Right ventricle myocardium superior (tissue), 1 donor: ENCODE measurements around the gene TFRC. TPM values are rescaled to one million over a fixed set of nuclear protein-coding genes. Genes with fewer than 3 reads are reported as not detected.
"Not testable (repeated sequence)": the region's sequence is repeated elsewhere in the genome, so short reads cannot be mapped to it uniquely, and the experiment has no call there.

Experiments used
- ATAC-seq: fragments of 200-7000 bp; cut with Tn5 transposase; one replicate; pipeline ENCODE4 v1.9.1; 2020; ENCODE audit warnings: mild to moderate bottlenecking; ENCODE audit not compliant: poor library complexity
- DNase-seq: peaks from one replicate; pipeline ENCODE4 v3.0.0-alpha.2; 2020
- intact Hi-C: fragments of 100-400 bp; cut with DNase I; formaldehyde crosslinking; loops from one replicate; pipeline ENCODE4 v1.11.2; 2022
- long read RNA-seq: library from polyadenylated mRNA; unstranded; transcript quantifications from one replicate; pipeline ENCODE4 v2.0.0, GENCODE V29; 2021
- total RNA-seq: library from RNA; stranded (reverse); fragmentation: NEBNext Ultra II Directional; extraction: Animal tissue kit (Norgen Biotek cat#: 25700); gene quantifications from one replicate; pipeline ENCODE4 v1.2.1, GENCODE V29; 2021
- donor health status: DM: no; HTN: yes; CAD: no; lungs with severe emphysema.

TFRC gene
- 56.4 TPM for total RNA-seq
- long read RNA-seq, full-length matches to known transcripts, result 31 of 38 reads
- long read RNA-seq, partial matches to known transcripts, result 5 of 38 reads
- long read RNA-seq, other reads (novel, unspliced or antisense), result 2 of 38 reads

DNA sequence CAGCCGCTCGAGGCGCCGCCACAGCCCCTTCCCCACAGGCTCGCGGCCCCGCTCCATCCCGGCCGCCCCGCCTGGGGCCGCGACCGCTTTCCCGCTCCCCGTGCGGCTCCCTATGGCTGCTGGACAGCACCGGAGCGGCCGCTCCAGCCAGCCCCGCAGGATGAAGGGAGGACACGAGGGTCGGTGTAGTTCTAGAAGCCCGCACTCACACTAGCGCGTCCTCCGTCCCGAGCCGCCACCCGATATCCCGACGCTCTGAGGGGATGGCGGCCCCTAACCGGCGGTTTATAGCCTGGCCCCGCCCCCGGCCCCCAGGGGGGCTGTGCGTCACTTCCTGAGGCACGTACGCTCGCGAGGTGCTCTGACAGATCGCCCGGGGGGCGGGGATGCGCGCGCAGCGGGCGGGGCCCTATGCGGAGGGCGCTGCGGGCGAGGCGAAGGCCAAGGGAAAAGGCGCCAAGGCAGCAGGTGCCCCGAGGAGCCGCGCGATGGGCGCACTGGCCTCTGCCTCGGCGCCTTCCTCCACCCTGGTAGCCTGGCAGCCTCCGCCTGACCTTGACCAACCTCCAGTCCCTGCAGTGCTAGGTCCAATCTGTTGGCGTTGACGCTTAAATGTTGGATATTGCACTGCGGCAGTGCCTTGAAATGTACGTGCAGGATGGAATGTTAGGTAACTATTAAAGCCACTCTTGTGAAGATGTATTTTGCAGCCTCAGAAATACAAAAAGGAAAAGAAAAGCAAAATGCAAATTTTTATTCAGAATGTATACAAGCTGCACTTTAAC, at the start of gene TFRC:
TSS of gene TFRC (minus strand) at position 257 of the 785 bp plus-strand sequence. CDS start 4,991 bp downstream, outside the sequence.
- intact Hi-C loops, result no loop called here
- DNase-seq (peak; percentile 98), ATAC-seq (peak; percentile 99)

DNA sequence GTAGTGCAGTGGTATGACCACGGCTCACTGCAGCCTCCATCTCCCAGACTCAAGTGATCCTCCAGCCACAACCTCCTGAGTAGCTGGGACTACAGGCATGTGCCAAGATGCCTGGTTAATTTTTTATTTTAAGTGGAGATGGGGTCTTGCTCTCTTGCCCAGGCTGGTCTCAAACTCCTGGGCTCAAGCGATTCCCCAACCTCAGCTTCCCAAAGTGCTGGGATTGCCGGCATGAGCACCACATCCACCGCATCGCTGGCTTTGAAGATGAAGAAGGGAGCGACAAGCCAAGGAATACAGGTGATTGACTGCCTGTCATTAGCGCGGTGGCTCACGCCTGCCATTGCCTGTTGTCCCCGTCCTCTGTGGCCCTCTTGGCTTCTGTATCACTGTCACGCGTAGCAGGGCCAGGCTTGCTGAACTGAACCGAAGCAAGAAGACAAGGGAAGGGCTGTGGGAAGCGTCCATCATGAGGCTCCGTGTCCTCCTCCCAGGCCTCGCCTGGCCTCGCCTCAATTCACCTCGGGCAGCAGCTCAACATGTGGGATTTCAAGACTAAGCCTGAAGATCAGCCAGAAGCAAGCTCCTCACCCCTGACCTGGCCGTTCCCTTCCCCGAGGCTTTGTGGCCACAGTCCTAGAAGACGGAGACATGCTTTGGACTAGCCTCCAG, 46.4 kb upstream of the TFRC start:
- DNase-seq, result no peak
- intact Hi-C loops, result no loop called here
- no peak for ATAC-seq

DNA sequence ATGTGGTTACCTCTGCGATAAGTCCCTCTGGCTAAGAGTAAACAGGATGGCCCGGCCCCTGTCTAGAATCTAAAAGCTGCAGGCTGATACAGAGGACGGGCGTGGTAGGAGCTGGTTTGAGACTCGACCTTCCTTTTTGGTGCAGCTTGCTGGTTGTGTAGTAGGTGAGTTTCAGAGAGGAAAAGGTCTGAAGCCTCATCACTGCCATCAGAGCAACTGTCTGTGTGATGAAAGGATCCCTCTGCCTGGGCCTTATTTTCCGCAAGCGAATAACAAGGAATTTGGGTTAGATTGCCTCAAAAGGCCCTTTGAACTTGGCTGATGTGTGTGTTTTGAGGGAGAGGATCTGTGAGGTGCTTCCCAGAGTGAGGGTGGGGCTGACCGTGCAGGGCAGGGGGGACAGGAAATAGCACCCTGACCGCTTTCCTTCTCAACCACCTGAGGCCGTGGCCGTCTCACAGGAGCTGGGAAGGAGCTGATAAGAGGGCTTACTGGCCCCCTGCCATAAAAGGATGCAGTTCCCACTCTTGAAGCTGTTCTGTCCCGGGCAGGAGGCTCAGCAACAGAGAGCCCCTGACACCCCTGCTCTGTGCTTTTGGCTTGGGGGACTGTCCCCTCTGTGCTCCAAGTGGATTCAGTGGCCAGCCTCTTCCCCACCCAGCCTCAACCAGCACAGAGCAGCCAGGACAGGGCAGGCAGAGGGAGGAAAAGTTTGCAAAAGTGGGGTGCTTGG, 45.6 kb upstream of the TFRC start:
- no peak for ATAC-seq
- intact Hi-C loops, result no loop called here
- DNase-seq, result no peak

- ATAC-seq (no peak), DNase-seq (no peak)
- intact Hi-C loops, result no loop called here
These were observed 42.7 kb upstream of the TFRC start for GRCh38 chr3:196124608-196125007.

DNA sequence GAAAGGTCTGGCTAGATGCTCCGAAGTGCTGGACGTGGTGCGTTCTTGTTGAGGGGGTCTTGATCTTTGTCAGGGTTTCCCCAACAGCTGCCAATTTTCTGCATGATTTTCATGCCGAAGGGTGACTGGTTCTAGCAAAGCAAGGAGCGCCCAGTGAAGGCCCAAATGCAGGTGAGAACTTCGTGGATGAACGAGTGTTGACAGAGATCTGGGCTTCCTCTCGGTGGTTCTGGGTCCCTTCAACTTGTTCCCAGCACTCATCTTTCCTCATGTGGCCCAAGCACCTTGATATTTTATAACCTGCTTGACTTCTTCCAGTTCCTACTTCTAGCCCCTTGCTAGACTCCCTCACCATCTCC, 40.8 kb upstream of the TFRC start:
- intact Hi-C loops, result no loop called here
- no peak for ATAC-seq
- no peak for DNase-seq

DNA sequence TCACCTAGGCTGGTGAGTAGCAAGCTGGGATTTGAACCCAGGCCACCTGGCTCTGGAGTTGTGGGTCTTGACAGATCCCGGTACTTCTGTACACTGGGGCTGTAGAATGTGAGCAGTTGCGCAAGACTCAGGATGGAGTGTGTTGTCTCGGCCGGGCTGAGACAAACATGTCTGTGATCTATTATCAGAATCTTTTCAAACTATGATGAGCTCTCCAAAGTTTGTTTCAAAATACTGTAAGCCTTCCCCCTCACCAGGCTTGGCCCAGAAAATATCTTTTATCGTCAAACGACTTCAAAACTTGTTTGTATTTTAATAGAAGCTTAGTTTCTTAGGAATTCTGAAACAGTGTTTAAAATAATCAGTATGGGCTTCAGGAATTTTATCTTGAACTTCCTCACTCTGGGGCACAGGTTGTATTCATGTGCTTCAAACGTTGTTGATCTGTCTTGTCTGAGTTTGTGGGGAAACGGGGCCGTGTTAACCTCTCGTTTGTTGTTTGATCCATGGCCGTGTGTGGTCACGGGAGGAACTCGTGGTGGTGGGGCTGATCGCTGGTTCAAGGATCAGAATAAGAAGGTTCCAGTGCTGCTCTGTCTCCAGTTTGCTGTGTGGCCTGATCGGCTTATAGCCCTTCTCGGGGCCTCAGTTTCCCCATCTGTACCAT, 40.3 kb upstream of the TFRC start:
- DNase-seq (no peak), ATAC-seq (no peak)
- intact Hi-C loops, result no loop called here

GRCh38 chr3:196121066-196121465, 39.2 kb upstream of the TFRC start:
- ATAC-seq, result no peak
- intact Hi-C loops, result no loop called here
- DNase-seq, result no peak

DNA sequence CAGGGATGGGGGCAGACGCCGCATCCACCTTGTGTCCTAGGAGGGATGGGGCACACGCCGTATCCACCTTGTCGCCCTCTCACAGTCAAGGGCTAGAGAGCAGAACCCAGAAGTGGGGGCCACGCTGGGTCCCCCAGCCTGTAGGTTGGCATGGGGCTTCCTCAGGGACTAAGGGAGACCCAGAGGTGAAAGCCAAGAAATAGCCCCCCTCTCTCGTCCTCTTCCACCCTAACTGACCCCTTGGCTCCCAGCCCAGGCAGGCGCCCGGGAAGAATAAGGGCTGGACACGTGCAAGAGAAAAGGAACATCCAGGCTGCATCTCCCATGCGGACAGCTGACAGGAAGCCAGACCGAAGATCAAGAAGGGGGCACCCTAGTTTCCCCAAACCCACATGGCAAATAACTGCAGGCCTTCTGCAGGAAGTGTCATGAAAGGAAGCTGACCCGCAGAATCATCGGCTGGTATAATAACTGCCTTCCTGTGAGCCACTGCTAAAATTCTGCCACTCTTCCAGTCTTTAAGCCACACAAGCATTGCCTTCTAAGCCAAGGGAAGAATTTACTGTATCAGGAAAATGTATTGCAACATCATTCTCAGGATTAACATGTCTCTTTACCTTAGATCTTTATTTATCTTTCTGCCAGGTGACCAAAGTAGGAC, 38.5 kb upstream of the TFRC start:
- intact Hi-C loops, result no loop called here
- peak; percentile 58 for ATAC-seq
- DNase-seq, result peak; percentile 53

DNA sequence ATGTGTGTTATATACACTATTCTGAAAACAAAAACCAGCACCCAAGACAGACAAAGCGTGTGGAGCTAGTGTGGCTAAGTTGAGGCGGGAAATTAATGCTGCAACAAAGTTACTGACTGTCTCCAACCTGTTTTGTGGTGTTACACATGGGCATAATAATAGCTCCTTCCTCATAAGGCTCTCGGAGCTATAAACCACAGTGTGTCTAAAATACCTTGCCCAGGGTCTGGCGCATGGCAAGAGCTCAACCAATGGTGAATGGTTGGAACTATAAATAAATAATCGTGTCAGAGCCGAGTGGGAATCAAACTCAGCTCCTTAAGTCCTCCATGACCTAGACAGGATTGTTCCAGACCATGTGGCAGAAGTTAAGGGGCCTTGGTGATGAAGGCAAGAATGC, 35.9 kb upstream of the TFRC start:
- ATAC-seq (peak; percentile 56), DNase-seq (no peak)
- intact Hi-C loops, result no loop called here

DNA sequence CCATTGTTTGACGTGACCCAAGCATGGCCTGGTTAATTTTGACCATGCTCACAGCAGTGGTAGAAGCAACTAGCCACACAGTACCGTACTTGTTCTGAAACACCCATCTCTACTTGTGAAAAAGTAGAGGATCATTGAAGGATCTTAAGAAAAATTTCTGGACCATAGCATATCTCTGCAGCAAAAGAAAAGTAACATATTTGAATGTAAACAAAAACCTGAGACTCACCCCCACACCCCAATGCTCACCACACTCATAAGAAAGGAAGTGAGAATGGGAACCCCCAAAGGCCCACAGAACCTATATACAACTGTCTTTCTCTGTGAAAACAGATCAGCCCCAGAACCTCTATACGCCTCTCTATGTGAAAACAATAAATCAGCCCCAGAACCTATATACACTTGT, 33.8 kb upstream of the TFRC start:
- ATAC-seq (no peak), DNase-seq (no peak)
- intact Hi-C loops, result no loop called here

DNA sequence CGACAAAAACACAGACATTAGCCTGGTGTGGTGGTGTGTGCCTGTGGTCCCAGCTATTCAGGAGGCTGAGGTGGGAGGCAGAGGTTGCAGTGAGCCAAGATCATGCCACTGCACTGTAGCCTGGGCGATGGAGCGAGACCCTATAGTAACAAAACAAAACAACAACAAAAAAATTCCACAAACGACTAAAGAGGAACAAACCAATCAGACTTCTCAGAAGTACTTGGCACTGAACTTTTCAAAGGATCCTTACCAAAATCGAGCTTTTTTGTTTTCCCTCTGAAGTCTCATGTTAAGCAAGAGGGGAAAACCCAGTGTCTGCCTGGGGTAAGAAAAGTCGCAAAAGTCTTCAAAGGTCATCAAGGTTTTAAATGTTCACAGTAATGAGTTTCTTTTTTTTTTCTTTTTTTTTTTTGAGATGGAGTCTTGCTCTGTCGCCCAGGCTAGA, 30.1 kb upstream of the TFRC start:
- DNase-seq (no peak), ATAC-seq (no peak)
- intact Hi-C loops, result no loop called here

GRCh38 chr3:196108075-196108743, 26.3 kb upstream of the TFRC start:
- intact Hi-C loops, result no loop called here
- DNase-seq (no peak), ATAC-seq (no peak)

DNA sequence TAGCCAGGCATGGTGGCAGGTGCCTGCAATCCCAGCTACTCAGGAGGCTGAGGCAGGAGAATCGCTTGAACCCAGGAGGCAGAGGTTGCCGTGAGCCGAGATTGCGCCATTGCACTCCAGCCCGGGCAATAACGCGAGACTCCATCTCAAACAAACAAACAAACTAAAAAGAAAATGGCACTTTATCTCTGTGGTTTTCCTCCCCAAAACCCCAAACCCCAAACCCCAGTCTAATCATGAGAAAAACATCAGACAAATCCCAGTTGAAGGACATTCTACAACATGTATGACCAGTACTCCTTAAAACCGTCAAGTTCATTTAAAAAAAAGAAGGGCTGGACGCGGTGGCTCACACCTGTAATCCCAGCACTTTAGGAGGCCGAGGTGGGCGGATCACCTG, 22.8 kb upstream of the TFRC start:
- ATAC-seq, DNase-seq, intact Hi-C loops: not testable (repeated sequence)

GRCh38 chr3:196098365-196098980, 16.6 kb upstream of the TFRC start:
- intact Hi-C loops, DNase-seq, ATAC-seq: not testable (repeated sequence)

DNA sequence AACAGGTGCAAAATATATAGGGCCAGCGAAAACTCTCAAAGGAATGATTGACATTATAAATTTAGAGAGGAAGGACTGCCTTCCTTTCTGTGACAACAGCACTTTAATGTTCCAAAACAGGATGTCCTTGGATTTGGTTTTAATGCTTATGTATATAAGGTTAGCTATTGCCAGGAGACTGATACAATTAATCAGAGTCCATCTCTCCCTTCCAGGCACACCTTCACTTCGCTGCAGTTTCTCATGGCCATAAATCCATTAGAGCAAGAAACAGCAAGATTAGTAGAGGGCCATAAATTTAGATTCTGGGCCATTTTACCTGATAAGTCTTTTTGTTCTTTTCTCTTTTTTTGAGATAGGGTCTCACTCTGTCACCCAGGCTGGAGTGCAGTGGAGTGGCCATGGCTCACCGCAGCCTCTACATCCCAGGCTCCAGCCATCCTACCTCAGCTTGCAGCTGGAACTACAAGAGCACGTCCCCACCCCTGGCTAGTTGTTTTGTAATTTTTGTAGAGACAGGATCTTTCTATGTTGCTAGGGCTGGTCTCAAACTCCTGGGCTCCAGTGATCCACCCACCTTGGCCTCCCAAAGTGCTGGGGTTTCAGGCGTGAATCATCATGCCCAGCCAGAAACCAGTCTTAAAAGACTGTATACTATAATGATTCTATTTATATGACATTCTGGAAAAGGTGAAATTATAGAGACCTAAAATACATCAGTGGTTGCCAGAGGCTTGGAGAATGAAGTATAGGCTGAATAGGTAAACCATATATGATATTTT, 15.7 kb upstream of the TFRC start:
- intact Hi-C loops, result no loop called here
- ATAC-seq (no peak), DNase-seq (no peak)

- DNase-seq (peak; percentile 70), ATAC-seq (peak; percentile 97)
- intact Hi-C loops, result no loop called here
These were observed 14.6 kb upstream of the TFRC start for GRCh38 chr3:196096382-196096953.
